HCT116 (cell line): ENCODE results near the gene IPCEF1.

Experiments
- ATF3 ChIP-seq: IDR thresholded peaks from 2 replicates; pipeline ENCODE4 v1.6.1; 2012
- CTCF ChIP-seq, 3 experiments: fragments of 200-600 bp in 1 of 3; sonication (generic) in 1 of 3; IDR thresholded peaks in 2 of 3; conservative IDR thresholded peaks in 1 of 3; 2 replicates each; pipeline ENCODE4 v1.5.1; 2012 to 2017; ENCODE audit warnings: low read depth in 2 of 3, low read length in 2 of 3, antibody characterized with exemption in 1 of 3, borderline replicate concordance in 1 of 3, control low read depth in 1 of 3, mild to moderate bottlenecking in 1 of 3, mixed read lengths in 1 of 3, mixed run types in 1 of 3, moderate library complexity in 1 of 3; ENCODE audit not compliant: insufficient read depth in 1 of 3
- EGR1 ChIP-seq: IDR thresholded peaks from 2 replicates; pipeline ENCODE4 v1.6.1; 2012; ENCODE audit warnings: low read depth
- EZH2 ChIP-seq: fragments of 200-600 bp; sonication (generic); IDR thresholded peaks from 2 replicates; pipeline ENCODE4 v1.6.1; 2017; ENCODE audit warnings: antibody characterized with exemption, mixed run types
- JUND ChIP-seq: IDR thresholded peaks from 2 replicates; pipeline ENCODE4 v1.6.1; 2012
- MAX ChIP-seq: IDR thresholded peaks from 2 replicates; pipeline ENCODE4 v1.6.1; 2012
- POLR2A ChIP-seq: IDR thresholded peaks from 2 replicates; pipeline ENCODE4 v1.7.0; 2011; ENCODE audit warnings: borderline replicate concordance; ENCODE audit not compliant: insufficient read depth, insufficient read length; ENCODE audit errors: extremely low read depth
- REST ChIP-seq: IDR thresholded peaks from 2 replicates; pipeline ENCODE4 v1.6.1; 2012; ENCODE audit warnings: low read depth
- SIN3A ChIP-seq: IDR thresholded peaks from 2 replicates; pipeline ENCODE4 v1.6.1; 2012; ENCODE audit warnings: low read depth

GRCh38 chr6:154117485-154117884 is 239.1 kb downstream of the IPCEF1 start:
- TF ChIP-seq CTCF (IDR thresholded peaks at IDR 0.05 in 2 of 3, conservative IDR thresholded peaks at IDR 0.05 in 1 of 3; ENCODE audit: borderline replicate concordance in 1 of 3, insufficient read depth in 1 of 3, low read depth in 2 of 3, low read length in 2 of 3) (no peak), EGR1 (no peak), POLR2A (no peak), EZH2 (no peak), MAX (no peak), ATF3 (no peak), JUND (no peak), REST (no peak), SIN3A (no peak)
